Vagina (tissue), 2 donors: ENCODE data around the gene NKX6-1.

Experiments
- POLR2AphosphoS5 ChIP-seq, 2 donors: sonication (generic); formaldehyde crosslinking; IDR thresholded peaks; one replicate each; pipeline ENCODE4 v1.9.0; 2017; ENCODE audit warnings: antibody characterized with exemption in 2 of 2, mild to moderate bottlenecking in 2 of 2, low read depth in 1 of 2; ENCODE audit not compliant: insufficient read depth in 1 of 2
- TF ChIP-seq, protein P1 (sequence below), 3 experiments: fragments of 450-650 bp in 2 of 3; fragments of 200-600 bp in 1 of 3; sonication (generic) in 1 of 3; IDR thresholded peaks; one replicate each; pipeline ENCODE4 v1.5.1; 2017 to 2019; ENCODE audit warnings: antibody characterized with exemption in 3 of 3, mild to moderate bottlenecking in 2 of 3, moderate library complexity in 2 of 3

- TF ChIP-seq, protein P1, sequence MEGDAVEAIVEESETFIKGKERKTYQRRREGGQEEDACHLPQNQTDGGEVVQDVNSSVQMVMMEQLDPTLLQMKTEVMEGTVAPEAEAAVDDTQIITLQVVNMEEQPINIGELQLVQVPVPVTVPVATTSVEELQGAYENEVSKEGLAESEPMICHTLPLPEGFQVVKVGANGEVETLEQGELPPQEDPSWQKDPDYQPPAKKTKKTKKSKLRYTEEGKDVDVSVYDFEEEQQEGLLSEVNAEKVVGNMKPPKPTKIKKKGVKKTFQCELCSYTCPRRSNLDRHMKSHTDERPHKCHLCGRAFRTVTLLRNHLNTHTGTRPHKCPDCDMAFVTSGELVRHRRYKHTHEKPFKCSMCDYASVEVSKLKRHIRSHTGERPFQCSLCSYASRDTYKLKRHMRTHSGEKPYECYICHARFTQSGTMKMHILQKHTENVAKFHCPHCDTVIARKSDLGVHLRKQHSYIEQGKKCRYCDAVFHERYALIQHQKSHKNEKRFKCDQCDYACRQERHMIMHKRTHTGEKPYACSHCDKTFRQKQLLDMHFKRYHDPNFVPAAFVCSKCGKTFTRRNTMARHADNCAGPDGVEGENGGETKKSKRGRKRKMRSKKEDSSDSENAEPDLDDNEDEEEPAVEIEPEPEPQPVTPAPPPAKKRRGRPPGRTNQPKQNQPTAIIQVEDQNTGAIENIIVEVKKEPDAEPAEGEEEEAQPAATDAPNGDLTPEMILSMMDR (IDR thresholded peaks at IDR 0.05), result no peak
- TF ChIP-seq POLR2AphosphoS5 (IDR thresholded peaks at IDR 0.05; ENCODE audit: insufficient read depth in 1 of 2, low read depth in 1 of 2), result no peak
These were observed 55.6 kb downstream of the NKX6-1 start for GRCh38 chr4:84443523-84443922.
